HCT116 (cell line): Measurements from ENCODE around the gene PRKAG1.

Experiments used
- CBX3 ChIP-seq: IDR thresholded peaks from 2 replicates; pipeline ENCODE4 v1.6.1; 2012; ENCODE audit warnings: low read depth
- CEBPB ChIP-seq: IDR thresholded peaks from 2 replicates; pipeline ENCODE4 v1.6.1; 2012; ENCODE audit warnings: low read depth
- POLR2AphosphoS5 ChIP-seq: IDR thresholded peaks from 2 replicates; pipeline ENCODE4 v1.6.1; 2011; ENCODE audit warnings: mild to moderate bottlenecking, low read depth, low read length, moderate library complexity
- YY1 ChIP-seq: IDR thresholded peaks from 2 replicates; pipeline ENCODE4 v1.6.1; 2011; ENCODE audit warnings: low read length, low read depth, moderate library complexity, mild to moderate bottlenecking; ENCODE audit not compliant: insufficient replicate concordance; ENCODE audit errors: extremely low read depth
- TF ChIP-seq, protein P1 (sequence below), 3 experiments: fragments of 200-600 bp in 1 of 3; sonication (generic) in 1 of 3; IDR thresholded peaks in 2 of 3; conservative IDR thresholded peaks in 1 of 3; 2 replicates each; pipeline ENCODE4 v1.5.1; 2012 to 2017; ENCODE audit warnings: low read depth in 2 of 3, low read length in 2 of 3, antibody characterized with exemption in 1 of 3, borderline replicate concordance in 1 of 3, control low read depth in 1 of 3, mild to moderate bottlenecking in 1 of 3, mixed read lengths in 1 of 3, mixed run types in 1 of 3, moderate library complexity in 1 of 3; ENCODE audit not compliant: insufficient read depth in 1 of 3
- TF ChIP-seq, protein P2 (sequence below): IDR thresholded peaks from 2 replicates; pipeline ENCODE4 v1.6.1; 2011; ENCODE audit warnings: mild to moderate bottlenecking, low read length, moderate library complexity; ENCODE audit not compliant: insufficient replicate concordance; ENCODE audit errors: extremely low read depth
- TF ChIP-seq, protein P3 (sequence below): IDR thresholded peaks from 2 replicates; pipeline ENCODE4 v1.6.1; 2012

DNA sequence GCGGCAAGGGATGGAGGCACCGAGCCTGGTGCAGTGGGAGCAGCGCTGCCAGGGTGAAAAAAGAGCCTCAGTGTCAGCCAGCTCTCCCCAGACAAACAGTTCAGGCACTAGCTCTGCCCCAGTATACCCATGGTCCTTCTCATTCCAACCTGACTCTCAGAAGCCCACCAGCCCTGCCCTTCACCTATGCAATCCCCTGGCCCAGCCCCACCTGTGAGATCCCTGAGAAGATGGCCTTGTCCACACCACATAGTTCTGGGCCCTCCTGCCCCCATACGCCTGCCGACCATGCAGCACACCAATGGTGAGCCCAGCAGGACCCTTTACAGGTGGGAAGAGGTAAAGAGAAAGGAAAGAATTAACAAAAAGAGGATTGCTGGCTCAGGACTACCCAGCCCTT, 35.5 kb upstream of the PRKAG1 start:
- TF ChIP-seq, protein P1, sequence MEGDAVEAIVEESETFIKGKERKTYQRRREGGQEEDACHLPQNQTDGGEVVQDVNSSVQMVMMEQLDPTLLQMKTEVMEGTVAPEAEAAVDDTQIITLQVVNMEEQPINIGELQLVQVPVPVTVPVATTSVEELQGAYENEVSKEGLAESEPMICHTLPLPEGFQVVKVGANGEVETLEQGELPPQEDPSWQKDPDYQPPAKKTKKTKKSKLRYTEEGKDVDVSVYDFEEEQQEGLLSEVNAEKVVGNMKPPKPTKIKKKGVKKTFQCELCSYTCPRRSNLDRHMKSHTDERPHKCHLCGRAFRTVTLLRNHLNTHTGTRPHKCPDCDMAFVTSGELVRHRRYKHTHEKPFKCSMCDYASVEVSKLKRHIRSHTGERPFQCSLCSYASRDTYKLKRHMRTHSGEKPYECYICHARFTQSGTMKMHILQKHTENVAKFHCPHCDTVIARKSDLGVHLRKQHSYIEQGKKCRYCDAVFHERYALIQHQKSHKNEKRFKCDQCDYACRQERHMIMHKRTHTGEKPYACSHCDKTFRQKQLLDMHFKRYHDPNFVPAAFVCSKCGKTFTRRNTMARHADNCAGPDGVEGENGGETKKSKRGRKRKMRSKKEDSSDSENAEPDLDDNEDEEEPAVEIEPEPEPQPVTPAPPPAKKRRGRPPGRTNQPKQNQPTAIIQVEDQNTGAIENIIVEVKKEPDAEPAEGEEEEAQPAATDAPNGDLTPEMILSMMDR (IDR thresholded peaks at IDR 0.05 in 2 of 3, conservative IDR thresholded peaks at IDR 0.05 in 1 of 3; ENCODE audit: borderline replicate concordance in 1 of 3, insufficient read depth in 1 of 3, low read depth in 2 of 3, low read length in 2 of 3) = no peak
- TF ChIP-seq, protein P2, sequence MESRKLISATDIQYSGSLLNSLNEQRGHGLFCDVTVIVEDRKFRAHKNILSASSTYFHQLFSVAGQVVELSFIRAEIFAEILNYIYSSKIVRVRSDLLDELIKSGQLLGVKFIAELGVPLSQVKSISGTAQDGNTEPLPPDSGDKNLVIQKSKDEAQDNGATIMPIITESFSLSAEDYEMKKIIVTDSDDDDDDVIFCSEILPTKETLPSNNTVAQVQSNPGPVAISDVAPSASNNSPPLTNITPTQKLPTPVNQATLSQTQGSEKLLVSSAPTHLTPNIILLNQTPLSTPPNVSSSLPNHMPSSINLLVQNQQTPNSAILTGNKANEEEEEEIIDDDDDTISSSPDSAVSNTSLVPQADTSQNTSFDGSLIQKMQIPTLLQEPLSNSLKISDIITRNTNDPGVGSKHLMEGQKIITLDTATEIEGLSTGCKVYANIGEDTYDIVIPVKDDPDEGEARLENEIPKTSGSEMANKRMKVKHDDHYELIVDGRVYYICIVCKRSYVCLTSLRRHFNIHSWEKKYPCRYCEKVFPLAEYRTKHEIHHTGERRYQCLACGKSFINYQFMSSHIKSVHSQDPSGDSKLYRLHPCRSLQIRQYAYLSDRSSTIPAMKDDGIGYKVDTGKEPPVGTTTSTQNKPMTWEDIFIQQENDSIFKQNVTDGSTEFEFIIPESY = no peak
- TF ChIP-seq, protein P3, sequence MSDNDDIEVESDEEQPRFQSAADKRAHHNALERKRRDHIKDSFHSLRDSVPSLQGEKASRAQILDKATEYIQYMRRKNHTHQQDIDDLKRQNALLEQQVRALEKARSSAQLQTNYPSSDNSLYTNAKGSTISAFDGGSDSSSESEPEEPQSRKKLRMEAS = no peak
- TF ChIP-seq POLR2AphosphoS5 = no peak
- TF ChIP-seq CBX3 = no peak
- no peak for TF ChIP-seq CEBPB
- no peak for TF ChIP-seq YY1
